ENCODE data around the gene SMIM32. TPM values are rescaled to one million over a fixed set of nuclear protein-coding genes. Genes with fewer than 3 reads are reported as not detected.
A peak's percentile ranks its signal among the peaks of the same experiment; 100 is the strongest.

The SMIM32 gene
- total RNA-seq: under 1 TPM; 0.15 to 0.20 TPM
- 0.75 TPM for polyA plus RNA-seq (2013, experiment 1 of 2)
- 0.62 TPM for polyA plus RNA-seq (2013, experiment 2 of 2)
- long read RNA-seq, experiment 1, partial matches to known transcripts: 0 of 1 reads
- long read RNA-seq, experiment 1, other reads (novel, unspliced or antisense): 0 of 1 reads
- long read RNA-seq, experiment 2, partial matches to known transcripts: 0 of 1 reads
- long read RNA-seq, experiment 2, other reads (novel, unspliced or antisense): 0 of 1 reads
- long read RNA-seq, experiment 3, partial matches to known transcripts: 0 of 2 reads
- long read RNA-seq, experiment 3, other reads (novel, unspliced or antisense): 0 of 2 reads
- long read RNA-seq, experiment 4: 0 reads

- Histone ChIP-seq H3K4me1 (ENCODE audit: control insufficient read depth, insufficient read depth, low read length) (no peaks in the 10 kb centered on the region), H3K9ac (ENCODE audit: extremely low read depth, low read length, poor library complexity, severe bottlenecking) (peak within 1 kb of the TSS; percentile 30), H3K27me3 (ENCODE audit: control insufficient read depth, insufficient read depth, low read length, poor library complexity, severe bottlenecking) (peaks cover 66% of the 10 kb centered on the region), H3K4me3 (ENCODE audit: low read length) (peak within 1 kb of the TSS; percentile 79), H3K27ac (ENCODE audit: low read depth, low read length) (no peak within 1 kb of the TSS), H3K36me3 (ENCODE audit: control insufficient read depth, insufficient read depth, low read length) (peaks cover 6% of the 10 kb centered on the region), H3K9me3 (ENCODE audit: control insufficient read depth, low read length) (no peaks in the 10 kb centered on the region)
- H3K4me3 Mint-ChIP-seq: peak within 1 kb of the TSS; percentile 61
- no peak within 1 kb of the TSS for H3K27ac Mint-ChIP-seq
- H3K4me1 Mint-ChIP-seq: peaks cover 15% of the 10 kb centered on the region
- H3K36me3 Mint-ChIP-seq (ENCODE audit: low read depth): peaks cover 15% of the 10 kb centered on the region
- 1 to 2% methylated on average over 19 to 81 of the region's 81 CpGs for WGBS, 2 experiments (ENCODE audit: insufficient coverage in 1 of 2, insufficient read length in 1 of 2)
- peaks cover 80% of the 10 kb centered on the region for H3K27me3 Mint-ChIP-seq (ENCODE audit: insufficient read depth)
- TF ChIP-seq CTCF (conservative IDR thresholded peaks at IDR 0.05): peak; percentile 32
- H3K9me3 Mint-ChIP-seq: no peaks in the 10 kb centered on the region
- DNase-seq: peak; percentile 83
Measured at GRCh38 chr5:136192526-136193321, at the start of gene SMIM32. Gene SMIM32 (minus strand): TSS chr5:136193162. CDS start chr5:136192524, 638 bp downstream.

GRCh38 chr5:136242611-136243010, 49.6 kb upstream of the SMIM32 start:
- 84% methylated on average over 2 of the region's 2 CpGs; no CpG with 5 or more reads in 1 of the 2 experiments for WGBS, 2 experiments (ENCODE audit: insufficient coverage in 1 of 2, insufficient read length in 1 of 2)
- Histone ChIP-seq H3K9me3 (ENCODE audit: control insufficient read depth, low read length) (no peaks in the 10 kb centered on the region), H3K27ac (ENCODE audit: low read depth, low read length) (no peak overlapping the region), H3K36me3 (ENCODE audit: control insufficient read depth, insufficient read depth, low read length) (no peaks in the 10 kb centered on the region), H3K4me3 (ENCODE audit: low read length) (no peak overlapping the region), H3K4me1 (ENCODE audit: control insufficient read depth, insufficient read depth, low read length) (no peaks in the 10 kb centered on the region), H3K27me3 (ENCODE audit: control insufficient read depth, insufficient read depth, low read length, poor library complexity, severe bottlenecking) (no peaks in the 10 kb centered on the region), H3K9ac (ENCODE audit: extremely low read depth, low read length, poor library complexity, severe bottlenecking) (no peak overlapping the region)
- H3K4me1 Mint-ChIP-seq: peaks cover 3% of the 10 kb centered on the region
- no peak overlapping the region for H3K4me3 Mint-ChIP-seq
- peaks cover 2% of the 10 kb centered on the region for H3K27me3 Mint-ChIP-seq (ENCODE audit: insufficient read depth)
- H3K9me3 Mint-ChIP-seq: no peaks in the 10 kb centered on the region
- no peaks in the 10 kb centered on the region for H3K36me3 Mint-ChIP-seq (ENCODE audit: low read depth)
- no peak for DNase-seq
- H3K27ac Mint-ChIP-seq: no peak overlapping the region
- no peak for TF ChIP-seq CTCF (conservative IDR thresholded peaks at IDR 0.05)

GRCh38 chr5:136242136-136242535, 49.2 kb upstream of the SMIM32 start:
- Mint-ChIP-seq H3K9me3 (no peaks in the 10 kb centered on the region), H3K36me3 (ENCODE audit: low read depth) (no peaks in the 10 kb centered on the region), H3K27ac (no peak overlapping the region), H3K4me3 (no peak overlapping the region), H3K4me1 (peaks cover 3% of the 10 kb centered on the region), H3K27me3 (ENCODE audit: insufficient read depth) (peaks cover 2% of the 10 kb centered on the region)
- Histone ChIP-seq H3K9me3 (ENCODE audit: control insufficient read depth, low read length) (no peaks in the 10 kb centered on the region), H3K27ac (ENCODE audit: low read depth, low read length) (no peak overlapping the region), H3K36me3 (ENCODE audit: control insufficient read depth, insufficient read depth, low read length) (no peaks in the 10 kb centered on the region), H3K27me3 (ENCODE audit: control insufficient read depth, insufficient read depth, low read length, poor library complexity, severe bottlenecking) (peaks cover under 1% of the 10 kb centered on the region), H3K9ac (ENCODE audit: extremely low read depth, low read length, poor library complexity, severe bottlenecking) (no peak overlapping the region), H3K4me3 (ENCODE audit: low read length) (no peak overlapping the region), H3K4me1 (ENCODE audit: control insufficient read depth, insufficient read depth, low read length) (no peaks in the 10 kb centered on the region)
- DNase-seq: no peak
- TF ChIP-seq CTCF (conservative IDR thresholded peaks at IDR 0.05): no peak
- 71% methylated on average over 1 of the region's 1 CpG; no CpG with 5 or more reads in 1 of the 2 experiments for WGBS, 2 experiments (ENCODE audit: insufficient coverage in 1 of 2, insufficient read length in 1 of 2)
